SK-N-SH (cell line): ENCODE results near the gene SFXN5. TPM values are rescaled to one million over a fixed set of nuclear protein-coding genes. Genes with fewer than 3 reads are reported as not detected.

Experiments used
- CTCF ChIA-PET: fragments of 300-600, 350-600 bp; formaldehyde crosslinking; extraction: SDS; loops from one replicate; lab custom pipeline; 2021; lab: Yijun Ruan, JAX
- POLR2A ChIA-PET: fragments of 350-600 bp; sonication (Branson Sonifier 250); formaldehyde crosslinking; extraction: SDS; loops from one replicate; lab custom pipeline; 2020; ENCODE audit warnings: antibody characterized with exemption, inconsistent platforms; lab: Yijun Ruan, JAX
- DNase-seq: peaks from one replicate; pipeline ENCODE4 v3.0.0; 2012
- H2AFZ ChIP-seq: fragments of 200-600 bp; sonication (generic); 2 replicates; pipeline ENCODE4 v1.8.1; 2016; ENCODE audit warnings: antibody characterized with exemption, mild to moderate bottlenecking, low read depth
- H3F3A ChIP-seq: fragments of 200-600 bp; sonication (generic); replicated peaks from 2 replicates; pipeline ENCODE3; 2016; ENCODE audit warnings: antibody characterized with exemption, mild to moderate bottlenecking; ENCODE audit not compliant: insufficient read depth
- H3K27ac ChIP-seq, 2 experiments: fragments of 200-500 bp in 1 of 2; fragments of 200-600 bp in 1 of 2; sonication (Bioruptor generic) in 1 of 2; sonication (generic), shearing (Covaris generic) in 1 of 2; 2 replicates each; pipeline versions ENCODE4 v1.5.1 to v1.6.1; 2014 to 2016; ENCODE audit warnings: low read depth in 2 of 2, inconsistent platforms in 1 of 2, low read length in 1 of 2, mild to moderate bottlenecking in 1 of 2, mixed read lengths in 1 of 2
- H3K27me3 ChIP-seq: fragments of 200-600 bp; sonication (generic), shearing (Covaris generic); 2 replicates; pipeline ENCODE4 v1.6.1; 2016; ENCODE audit warnings: mixed run types; ENCODE audit not compliant: insufficient read depth
- H3K36me3 ChIP-seq, 2 experiments: fragments of 200-500 bp in 1 of 2; fragments of 200-600 bp in 1 of 2; sonication (Bioruptor generic) in 1 of 2; sonication (generic) in 1 of 2; replicated peaks in 1 of 2; 2 replicates each; pipeline versions ENCODE3 to v1.5.1; 2014 to 2016; ENCODE audit warnings: low read length in 1 of 2, mild to moderate bottlenecking in 1 of 2; ENCODE audit not compliant: insufficient read depth in 2 of 2, control insufficient read depth in 1 of 2
- H3K4me1 ChIP-seq, 2 experiments: fragments of 200-500 bp in 1 of 2; fragments of 200-600 bp in 1 of 2; sonication (Bioruptor generic) in 1 of 2; sonication (generic), shearing (Covaris generic) in 1 of 2; 2 replicates each; pipeline versions ENCODE4 v1.5.1 to v1.6.1; 2014 to 2016; ENCODE audit warnings: low read depth in 1 of 2, low read length in 1 of 2, mixed run types in 1 of 2; ENCODE audit not compliant: insufficient read depth in 2 of 2, control insufficient read depth in 1 of 2
- H3K4me2 ChIP-seq: fragments of 200-600 bp; sonication (generic), shearing (Covaris generic); 2 replicates; pipeline ENCODE4 v1.6.1; 2017; ENCODE audit warnings: mixed run types
- H3K4me3 ChIP-seq, 2 experiments: fragments of 200-500 bp in 1 of 2; fragments of 200-600 bp in 1 of 2; sonication (Bioruptor generic) in 1 of 2; sonication (generic), shearing (Covaris generic) in 1 of 2; 2 replicates each; pipeline versions ENCODE4 v1.5.1 to v1.8.1; 2014 to 2016; ENCODE audit warnings: low read depth in 2 of 2, inconsistent platforms in 1 of 2, low read length in 1 of 2, mild to moderate bottlenecking in 1 of 2, mixed read lengths in 1 of 2, moderate library complexity in 1 of 2
- H3K79me2 ChIP-seq: fragments of 200-600 bp; sonication (generic); 2 replicates; pipeline ENCODE4 v1.8.1; 2017; ENCODE audit warnings: mild to moderate bottlenecking; ENCODE audit not compliant: insufficient read depth
- H3K9ac ChIP-seq: fragments of 200-600 bp; sonication (generic); 2 replicates; pipeline ENCODE4 v1.6.1; 2017; ENCODE audit warnings: mixed run types
- H3K9me2 ChIP-seq: fragments of 200-600 bp; sonication (generic); 2 replicates; pipeline ENCODE4 v1.6.1; 2017; ENCODE audit warnings: mixed run types
- H3K9me3 ChIP-seq: fragments of 200-600 bp; sonication (generic); 2 replicates; pipeline ENCODE4 v1.6.1; 2017; ENCODE audit warnings: mixed run types, mild to moderate bottlenecking, moderate library complexity
- H4K20me1 ChIP-seq: fragments of 200-600 bp; sonication (generic); 2 replicates; pipeline ENCODE4 v1.6.1; 2017; ENCODE audit warnings: mild to moderate bottlenecking, mixed run types; ENCODE audit not compliant: insufficient read depth
- CHD2 ChIP-seq: fragments of 150-350 bp; IDR thresholded peaks from 2 replicates; pipeline ENCODE4 v1.6.1; 2018; ENCODE audit warnings: low read length; ENCODE audit not compliant: partially characterized antibody
- CTCF ChIP-seq: fragments of 200-600 bp; sonication (generic); IDR thresholded peaks from 2 replicates; pipeline ENCODE4 v1.6.1; 2017; ENCODE audit warnings: antibody characterized with exemption, mild to moderate bottlenecking, moderate library complexity
- EP300 ChIP-seq, 2 experiments: IDR thresholded peaks; 2 replicates each; pipeline versions ENCODE4 v1.4.0 to v1.6.1; 2012; ENCODE audit warnings: borderline replicate concordance in 1 of 2, low read depth in 1 of 2, low read length in 1 of 2
- EZH2phosphoT487 ChIP-seq: fragments of 200-600 bp; sonication (generic); IDR thresholded peaks from 2 replicates; pipeline ENCODE4 v1.6.1; 2017; ENCODE audit warnings: low read depth, mixed run types, mild to moderate bottlenecking, antibody characterized with exemption, moderate library complexity, borderline replicate concordance
- FOSL2 ChIP-seq: IDR thresholded peaks from 2 replicates; pipeline ENCODE4 v1.4.0; 2012; ENCODE audit warnings: low read depth, mild to moderate bottlenecking, moderate library complexity, borderline replicate concordance
- FOXM1 ChIP-seq: IDR thresholded peaks from 2 replicates; pipeline ENCODE4 v1.4.0; 2012; ENCODE audit warnings: low read depth, mild to moderate bottlenecking
- GABPA ChIP-seq: IDR thresholded peaks from 2 replicates; pipeline ENCODE4 v1.4.0; 2012; ENCODE audit warnings: low read depth, mild to moderate bottlenecking
- IRF3 ChIP-seq: fragments of 150-350 bp; IDR thresholded peaks from 2 replicates; pipeline ENCODE4 v1.6.1; 2016; ENCODE audit warnings: mild to moderate bottlenecking, low read depth, low read length
- MAX ChIP-seq: IDR thresholded peaks from 2 replicates; pipeline ENCODE4 v1.4.0; 2012; ENCODE audit warnings: low read depth
- MXI1 ChIP-seq: IDR thresholded peaks from 2 replicates; pipeline ENCODE4 v1.6.1; 2012; ENCODE audit warnings: mild to moderate bottlenecking, low read depth, low read length, improper control_type of control experiment
- NRF1 ChIP-seq: IDR thresholded peaks from 2 replicates; pipeline ENCODE4 v1.6.1; 2012; ENCODE audit warnings: low read depth, mild to moderate bottlenecking, low read length
- POLR2AphosphoS5 ChIP-seq: IDR thresholded peaks from 2 replicates; pipeline ENCODE4 v1.6.1; 2012; ENCODE audit warnings: low read depth, low read length
- SIN3A ChIP-seq: IDR thresholded peaks from 2 replicates; pipeline ENCODE4 v1.6.1; 2012; ENCODE audit warnings: low read depth, mild to moderate bottlenecking, low read length, moderate library complexity, borderline replicate concordance
- TAF1 ChIP-seq: IDR thresholded peaks from 2 replicates; pipeline ENCODE4 v1.6.1; 2012; ENCODE audit warnings: low read depth, mild to moderate bottlenecking, low read length, moderate library complexity, borderline replicate concordance
- TEAD4 ChIP-seq: IDR thresholded peaks from 2 replicates; pipeline ENCODE4 v1.4.0; 2012; ENCODE audit warnings: mild to moderate bottlenecking, borderline replicate concordance; ENCODE audit not compliant: insufficient read depth
- USF1 ChIP-seq: IDR thresholded peaks from 2 replicates; pipeline ENCODE4 v1.4.0; 2012; ENCODE audit warnings: low read depth, borderline replicate concordance
- YY1 ChIP-seq: IDR thresholded peaks from 2 replicates; pipeline ENCODE4 v1.4.0; 2012; ENCODE audit warnings: low read depth, mild to moderate bottlenecking
- ZBTB33 ChIP-seq: IDR thresholded peaks from 2 replicates; pipeline ENCODE4 v1.4.0; 2012; ENCODE audit warnings: low read depth, borderline replicate concordance
- WGBS: methylation state at CpG from one replicate; pipeline ENCODE4 v1.1.6; 2017; ENCODE audit warnings: low lambda C conversion rate; 5-methylcytosine and 5-hydroxymethylcytosine counted together
- polyA plus RNA-seq, 3 experiments: library from polyadenylated mRNA; depleted of rRNA; stranded (reverse); fragments of >200 nt; gene quantifications; 2 replicates each; pipeline ENCODE4 v1.2.3, GENCODE V29; 2012

Gene SFXN5
- polyA plus RNA-seq, 1 of the 3 experiments (the other 2 are of a cell fraction), result 9.9 TPM

GRCh38 chr2:72969706-72970105 lies 101.8 kb downstream of the SFXN5 start:
- Histone ChIP-seq H3K9me3 (no peaks in the 10 kb centered on the region), H3K79me2 (no peaks in the 10 kb centered on the region), H2AFZ (no peak overlapping the region), H3K4me2 (no peak overlapping the region), H3K9me2 (no peaks in the 10 kb centered on the region), H3K27ac (no peak overlapping the region), H3F3A (no peaks in the 10 kb centered on the region), H4K20me1 (no peaks in the 10 kb centered on the region), H3K36me3 (peaks cover 0 to 3% of the 10 kb centered on the region in 2 experiments), H3K27me3 (no peaks in the 10 kb centered on the region), H3K9ac (no peak overlapping the region), H3K4me1 (peaks cover 0 to 15% of the 10 kb centered on the region in 2 experiments; a peak in 1 of 4 replicates), H3K4me3 (no peak overlapping the region)
- WGBS, result 82% methylated on average over 1 of the region's 4 CpGs
- ChIA-PET CTCF (interaction anchor here (1.1 to 3.3 kb wide), 3 partner anchors 9 to 76 kb away, joined by 3 to 18 read pairs (median 3); no protein-coding TSS in a partner anchor), POLR2A (no interaction called here)
- no peak for DNase-seq
- no peak for TF ChIP-seq MXI1
- no peak for TF ChIP-seq USF1
- TF ChIP-seq TAF1, result no peak
- no peak for TF ChIP-seq YY1
- no peak for TF ChIP-seq EZH2phosphoT487
- no peak for TF ChIP-seq POLR2AphosphoS5
- TF ChIP-seq MAX, result no peak
- TF ChIP-seq EP300 (IDR thresholded peaks at IDR 0.05; ENCODE audit: borderline replicate concordance in 1 of 2, low read depth in 1 of 2, low read length in 1 of 2), result no peak
- no peak for TF ChIP-seq FOXM1
- no peak for TF ChIP-seq CTCF

- 100% methylated on average over 3 of the region's 8 CpGs for WGBS
- Histone ChIP-seq H3K27me3 (no peaks in the 10 kb centered on the region), H3K36me3 (peaks cover 0 to 3% of the 10 kb centered on the region in 2 experiments), H3K9me2 (no peaks in the 10 kb centered on the region), H2AFZ (no peak overlapping the region), H3K4me1 (peaks cover 0 to 7% of the 10 kb centered on the region in 2 experiments; a peak in 1 of 4 replicates), H3K4me3 (no peak overlapping the region), H3K79me2 (no peaks in the 10 kb centered on the region), H3K27ac (no peak overlapping the region), H3K4me2 (no peak overlapping the region), H3F3A (no peaks in the 10 kb centered on the region), H3K9ac (no peak overlapping the region), H3K9me3 (no peaks in the 10 kb centered on the region), H4K20me1 (no peaks in the 10 kb centered on the region)
- ChIA-PET POLR2A (no interaction called here), CTCF (interaction anchor here (0.7 to 3.3 kb wide), 3 partner anchors 75 to 195 kb away, joined by 3 to 18 read pairs (median 4); no protein-coding TSS in a partner anchor)
- TF ChIP-seq CHD2 (no peak), MXI1 (no peak), GABPA (no peak), FOSL2 (no peak), SIN3A (no peak), NRF1 (no peak), IRF3 (no peak), TEAD4 (no peak), ZBTB33 (no peak)
- no peak for DNase-seq
Measured at GRCh38 chr2:72968286-72968685, 103.2 kb downstream of the SFXN5 start.
